KG1 (cell line): Measurements from ENCODE around the gene ST6GAL1.

ENCODE experiments used
- DNase-seq: peaks from one replicate; lab custom pipeline; 2025; lab: John Stamatoyannopoulos, UW

ST6GAL1 gene

DNA sequence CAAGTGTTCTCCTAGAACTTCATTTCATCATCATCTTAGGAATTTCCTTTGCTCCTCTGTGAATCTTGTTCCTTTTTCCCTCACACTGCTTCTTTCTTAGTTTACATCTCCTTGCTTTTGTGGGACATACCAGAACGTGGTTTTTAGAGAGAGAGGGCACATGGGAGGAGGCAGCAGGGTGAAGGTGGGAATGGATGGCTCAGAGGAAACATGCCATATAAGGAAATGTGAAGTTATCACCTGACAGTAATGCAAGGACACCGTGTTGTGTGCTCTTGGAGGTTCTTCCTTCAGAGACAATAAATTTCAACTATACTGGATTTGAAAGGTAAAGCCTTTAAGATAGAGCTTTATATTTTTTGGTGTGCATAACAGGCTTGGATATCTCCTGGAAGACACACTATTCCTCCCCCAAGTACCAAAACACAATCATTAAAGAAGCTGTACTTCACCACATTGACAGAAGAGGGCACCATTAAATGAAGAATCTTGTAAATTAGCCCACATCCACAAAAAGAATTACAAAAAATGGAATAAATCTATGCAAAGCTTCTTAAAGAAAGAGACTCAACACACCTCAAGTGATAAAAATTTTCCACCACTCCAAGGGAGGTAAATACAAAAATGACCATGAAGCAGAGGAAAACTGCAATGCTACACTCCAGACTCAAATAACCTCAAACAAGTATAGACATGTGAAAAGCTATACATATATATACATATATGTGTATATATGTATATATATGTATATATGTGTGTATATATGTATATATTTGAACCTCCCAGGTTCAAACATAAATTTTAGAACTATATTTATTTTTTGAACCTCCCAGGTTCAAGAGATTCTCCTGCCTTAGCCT, 182.8 kb downstream of the ST6GAL1 start:
- DNase-seq: peak; percentile 15

DNA sequence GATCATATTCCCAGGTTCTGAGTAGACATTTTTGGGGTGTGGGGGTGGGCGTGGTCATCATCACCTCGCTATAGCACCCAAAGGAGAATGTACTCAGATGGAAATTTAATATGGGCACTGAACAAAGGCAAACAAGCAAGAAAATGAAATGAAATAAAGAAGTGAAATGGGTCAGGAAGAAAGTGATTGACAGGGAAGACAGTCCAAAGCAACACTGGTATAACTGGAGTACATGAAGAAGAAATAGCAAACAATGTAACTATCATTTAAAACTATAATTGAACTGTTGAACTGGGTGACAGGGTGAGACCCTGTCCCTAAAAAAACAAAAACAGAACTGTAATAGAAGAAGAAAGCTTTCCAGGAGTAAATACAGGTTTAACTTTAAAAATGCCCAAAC, 184.2 kb downstream of the ST6GAL1 start:
- no peak for DNase-seq

DNA sequence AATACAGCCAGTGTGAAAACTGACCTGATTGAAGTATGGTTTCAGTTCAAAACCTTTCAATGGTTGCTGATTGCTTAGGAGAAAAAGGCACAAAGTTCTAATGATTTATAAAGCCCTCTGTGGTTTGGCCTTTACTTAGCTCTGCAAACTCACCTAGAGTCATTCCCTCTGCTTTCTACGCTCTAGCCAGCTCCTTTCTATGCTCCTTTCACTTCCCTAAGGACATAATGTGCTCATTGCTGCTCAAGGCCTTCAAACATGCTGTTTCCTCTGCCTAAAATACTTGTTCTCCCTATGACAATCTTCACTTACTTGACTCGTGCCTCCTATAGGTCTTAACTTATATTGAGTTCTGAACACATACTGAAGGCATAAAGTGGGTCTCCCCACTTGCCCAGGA, 190.0 kb downstream of the ST6GAL1 start:
- no peak for DNase-seq

DNA sequence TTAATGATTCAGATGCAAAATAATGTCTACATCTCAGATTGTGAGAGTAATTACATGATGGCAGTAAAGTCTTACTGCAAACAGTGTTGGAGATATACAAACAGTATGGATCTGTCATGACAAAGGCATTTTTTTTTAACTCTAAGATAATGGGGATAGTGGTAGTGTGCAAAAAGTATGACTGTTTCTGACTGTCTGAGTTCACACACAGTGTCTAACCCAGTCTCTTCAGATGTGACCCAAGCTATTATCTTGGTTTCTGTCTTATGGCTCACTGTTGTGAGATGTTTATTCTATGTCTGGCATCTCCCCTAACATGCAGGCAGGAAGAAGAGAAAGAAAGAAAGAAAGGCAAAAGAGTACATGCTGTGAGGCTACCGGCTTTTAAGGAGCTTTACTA, 191.9 kb downstream of the ST6GAL1 start:
- DNase-seq: no peak

DNA sequence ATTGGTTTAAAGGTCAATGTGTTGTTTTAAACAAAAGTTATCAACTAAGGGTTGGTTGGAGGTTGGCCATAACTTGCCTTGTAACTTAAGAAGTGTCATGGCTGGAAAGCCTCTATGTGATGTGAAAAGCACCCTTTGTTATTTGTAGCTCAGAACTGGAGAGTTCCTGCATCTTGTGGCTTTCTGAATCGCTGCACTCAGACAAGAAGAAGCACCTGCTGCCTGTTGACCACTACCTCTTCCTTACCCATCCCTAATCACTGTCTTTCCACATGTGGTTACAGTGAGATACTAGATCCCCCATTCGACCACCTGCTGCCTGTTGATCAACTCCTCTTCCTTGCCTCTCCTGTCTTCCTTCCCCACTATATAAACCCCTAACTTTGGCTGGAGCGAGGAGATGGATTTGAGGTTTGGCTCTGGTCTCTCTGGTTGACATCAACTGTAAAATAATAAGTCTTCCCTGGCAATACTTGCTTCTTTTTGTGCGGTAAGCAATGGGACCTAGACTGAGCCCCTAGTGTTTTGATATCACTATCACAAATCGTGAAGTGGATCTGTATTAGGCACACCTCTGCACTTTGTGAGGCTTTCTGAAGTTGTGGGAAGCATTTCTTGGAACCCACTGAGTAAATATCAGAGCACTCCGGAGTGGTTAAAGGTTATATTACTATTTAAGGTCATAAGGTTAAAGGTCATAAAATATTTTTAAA, 195.1 kb downstream of the ST6GAL1 start:
- DNase-seq: no peak
